ENCODE measurements around the gene ZBTB25. TPM values are rescaled to one million over a fixed set of nuclear protein-coding genes. Genes with fewer than 3 reads are reported as not detected.

Gene ZBTB25
- total RNA-seq, 1 experiment from 2014 or later = 19.0 TPM

- no peaks in the 10 kb centered on the region for H3K4me1 ChIP-seq (ENCODE audit: control insufficient read depth in 1 of 2, insufficient read depth in 2 of 2, low read length in 2 of 2)
- peaks cover 3 to 11% of the 10 kb centered on the region in 2 experiments; a peak in 3 of 4 replicates for H3K36me3 ChIP-seq (ENCODE audit: control insufficient read depth in 1 of 2, insufficient read depth in 2 of 2, low read length in 2 of 2)
- H4K20me1 ChIP-seq (ENCODE audit: insufficient read depth) = no peaks in the 10 kb centered on the region
- H3K79me2 ChIP-seq (ENCODE audit: insufficient read depth, low read length) = peaks cover 40% of the 10 kb centered on the region
- no peak for DNase-seq (ENCODE audit: low read depth, low spot score)
- no peak for ATAC-seq
- intact Hi-C loops (cut with micrococcal nuclease) = no loop called here
- BruUV-seq (replicated peaks) = no TSS peak
- ChIA-PET POLR2A (no interaction called here), RAD21 (ENCODE audit: low non-redundant PET in 1 of 2, low total read pairs in 2 of 2, uncharacterized antibody in 2 of 2, unreplicated experiment in 2 of 2) (no interaction called here), CTCF (interaction anchor here (2.3 kb wide), 1 partner anchor 10 kb away, joined by 9 read pairs; no protein-coding TSS in a partner anchor)
- no peak overlapping the region for H2AFZ ChIP-seq (ENCODE audit: low read depth, low read length, poor library complexity, severe bottlenecking)
- H3K9ac ChIP-seq (ENCODE audit: low read length) = no peak overlapping the region
- no peaks in the 10 kb centered on the region for H3K9me2 ChIP-seq (ENCODE audit: insufficient read depth)
- no peak overlapping the region for H3K27ac ChIP-seq (ENCODE audit: low read depth, low read length)
- TF ChIP-seq POLR2A (IDR thresholded peaks at IDR 0.05; ENCODE audit: borderline replicate concordance, extremely low read depth, insufficient read depth, insufficient read length) = no peak
- no peak for TF ChIP-seq ATF3 (IDR thresholded peaks at IDR 0.05)
- TF ChIP-seq EZH2phosphoT487 (IDR thresholded peaks at IDR 0.05; ENCODE audit: borderline replicate concordance) = no peak
- TF ChIP-seq CTCF (IDR thresholded peaks at IDR 0.05 in 2 of 3, conservative IDR thresholded peaks at IDR 0.05 in 1 of 3; ENCODE audit: borderline replicate concordance in 1 of 3, insufficient read depth in 1 of 3, low read depth in 2 of 3, low read length in 2 of 3) = no peak
- TF ChIP-seq FOSL1 (IDR thresholded peaks at IDR 0.05; ENCODE audit: low read depth) = no peak
- no peak for TF ChIP-seq YY1 (IDR thresholded peaks at IDR 0.05; ENCODE audit: extremely low read depth, insufficient replicate concordance, low read depth, low read length)
- TF ChIP-seq ZNF274 (IDR thresholded peaks at IDR 0.05; ENCODE audit: low read depth, low read length) = no peak
- TF ChIP-seq POLR2AphosphoS5 (IDR thresholded peaks at IDR 0.05; ENCODE audit: low read depth, low read length) = no peak
- TF ChIP-seq EZH2 (IDR thresholded peaks at IDR 0.05) = no peak
- no peak for TF ChIP-seq CEBPB (IDR thresholded peaks at IDR 0.05; ENCODE audit: low read depth)
- no peak for TF ChIP-seq SP1 (IDR thresholded peaks at IDR 0.05; ENCODE audit: low read depth)
- TF ChIP-seq SRF (IDR thresholded peaks at IDR 0.05; ENCODE audit: low read depth) = no peak
- no peak for TF ChIP-seq TCF7L2 (IDR thresholded peaks at IDR 0.05; ENCODE audit: borderline replicate concordance, extremely low read depth, insufficient read depth, insufficient read length)
- no peak for TF ChIP-seq ELF1 (IDR thresholded peaks at IDR 0.05; ENCODE audit: borderline replicate concordance, low read depth)
- TF ChIP-seq ZBTB33 (IDR thresholded peaks at IDR 0.05; ENCODE audit: extremely low read depth, insufficient replicate concordance, low read length) = no peak
- no peak for TF ChIP-seq MAX (IDR thresholded peaks at IDR 0.05)
- no peak for TF ChIP-seq SIN3A (IDR thresholded peaks at IDR 0.05; ENCODE audit: low read depth)
- TF ChIP-seq ZFX (IDR thresholded peaks at IDR 0.05) = no peak
- H3K27me3 ChIP-seq (ENCODE audit: insufficient read depth, low read length) = no peaks in the 10 kb centered on the region
- H3K4me2 ChIP-seq (ENCODE audit: low read length) = no peak overlapping the region
- no peaks in the 10 kb centered on the region for H3K9me3 ChIP-seq (ENCODE audit: control insufficient read depth in 1 of 2, insufficient read depth in 1 of 2, low read depth in 1 of 2, low read length in 2 of 2)
- no peak overlapping the region for H3K4me3 ChIP-seq (replicated peaks in 1 of 2; ENCODE audit: low read depth in 1 of 2, low read length in 2 of 2)
Observed at GRCh38 chr14:64520699-64521098, 17.1 kb upstream of the ZBTB25 start.

All from HCT116 (cell line).